Testis (tissue), 2 donors: Measurements from ENCODE around the gene BTBD1.

Experiments used
- POLR2A ChIP-seq: fragments of 450-650 bp; IDR thresholded peaks from one replicate; pipeline ENCODE4 v1.6.1; 2017; ENCODE audit warnings: antibody characterized with exemption, mild to moderate bottlenecking, moderate library complexity
- TF ChIP-seq, protein P1 (sequence below), 3 experiments: fragments of 450-650 bp in 2 of 3; fragments of 200-600 bp in 1 of 3; sonication (generic) in 1 of 3; IDR thresholded peaks; one replicate each; pipeline ENCODE4 v1.5.1; 2016 to 2019; ENCODE audit warnings: antibody characterized with exemption in 3 of 3, mild to moderate bottlenecking in 2 of 3, moderate library complexity in 1 of 3

DNA sequence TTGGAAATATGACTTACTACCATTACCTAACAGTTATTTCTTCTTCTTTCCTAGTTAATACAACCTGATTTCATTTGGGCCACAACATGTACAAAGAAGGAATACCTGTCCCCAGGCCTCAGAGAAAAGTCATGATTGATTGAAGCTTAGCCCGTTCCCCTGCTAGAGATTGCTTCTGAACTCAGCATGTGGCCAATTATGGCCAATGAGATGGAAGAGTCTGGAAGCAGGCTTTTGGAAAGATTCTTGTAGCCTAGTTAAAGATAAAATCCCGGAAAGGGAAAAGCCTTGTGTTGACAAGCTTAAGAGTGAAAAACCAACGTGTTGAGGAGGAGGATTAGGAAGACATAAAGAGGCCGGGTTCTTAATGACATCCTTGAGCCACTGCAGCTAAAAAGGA is 23.4 kb upstream of the BTBD1 start:
- TF ChIP-seq, protein P1, sequence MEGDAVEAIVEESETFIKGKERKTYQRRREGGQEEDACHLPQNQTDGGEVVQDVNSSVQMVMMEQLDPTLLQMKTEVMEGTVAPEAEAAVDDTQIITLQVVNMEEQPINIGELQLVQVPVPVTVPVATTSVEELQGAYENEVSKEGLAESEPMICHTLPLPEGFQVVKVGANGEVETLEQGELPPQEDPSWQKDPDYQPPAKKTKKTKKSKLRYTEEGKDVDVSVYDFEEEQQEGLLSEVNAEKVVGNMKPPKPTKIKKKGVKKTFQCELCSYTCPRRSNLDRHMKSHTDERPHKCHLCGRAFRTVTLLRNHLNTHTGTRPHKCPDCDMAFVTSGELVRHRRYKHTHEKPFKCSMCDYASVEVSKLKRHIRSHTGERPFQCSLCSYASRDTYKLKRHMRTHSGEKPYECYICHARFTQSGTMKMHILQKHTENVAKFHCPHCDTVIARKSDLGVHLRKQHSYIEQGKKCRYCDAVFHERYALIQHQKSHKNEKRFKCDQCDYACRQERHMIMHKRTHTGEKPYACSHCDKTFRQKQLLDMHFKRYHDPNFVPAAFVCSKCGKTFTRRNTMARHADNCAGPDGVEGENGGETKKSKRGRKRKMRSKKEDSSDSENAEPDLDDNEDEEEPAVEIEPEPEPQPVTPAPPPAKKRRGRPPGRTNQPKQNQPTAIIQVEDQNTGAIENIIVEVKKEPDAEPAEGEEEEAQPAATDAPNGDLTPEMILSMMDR (IDR thresholded peaks at IDR 0.05): no peak
- no peak for TF ChIP-seq POLR2A
